GM19023 (cell line): ENCODE results near the gene SCN2B.

Source experiments
- ATAC-seq: cut with Tn5 transposase; IDR thresholded peaks from one replicate; pipeline ENCODE4 v1.9.1; 2021; ENCODE audit warnings: mild to moderate bottlenecking, moderate library complexity; ENCODE audit not compliant: unreplicated experiment

Gene SCN2B

DNA sequence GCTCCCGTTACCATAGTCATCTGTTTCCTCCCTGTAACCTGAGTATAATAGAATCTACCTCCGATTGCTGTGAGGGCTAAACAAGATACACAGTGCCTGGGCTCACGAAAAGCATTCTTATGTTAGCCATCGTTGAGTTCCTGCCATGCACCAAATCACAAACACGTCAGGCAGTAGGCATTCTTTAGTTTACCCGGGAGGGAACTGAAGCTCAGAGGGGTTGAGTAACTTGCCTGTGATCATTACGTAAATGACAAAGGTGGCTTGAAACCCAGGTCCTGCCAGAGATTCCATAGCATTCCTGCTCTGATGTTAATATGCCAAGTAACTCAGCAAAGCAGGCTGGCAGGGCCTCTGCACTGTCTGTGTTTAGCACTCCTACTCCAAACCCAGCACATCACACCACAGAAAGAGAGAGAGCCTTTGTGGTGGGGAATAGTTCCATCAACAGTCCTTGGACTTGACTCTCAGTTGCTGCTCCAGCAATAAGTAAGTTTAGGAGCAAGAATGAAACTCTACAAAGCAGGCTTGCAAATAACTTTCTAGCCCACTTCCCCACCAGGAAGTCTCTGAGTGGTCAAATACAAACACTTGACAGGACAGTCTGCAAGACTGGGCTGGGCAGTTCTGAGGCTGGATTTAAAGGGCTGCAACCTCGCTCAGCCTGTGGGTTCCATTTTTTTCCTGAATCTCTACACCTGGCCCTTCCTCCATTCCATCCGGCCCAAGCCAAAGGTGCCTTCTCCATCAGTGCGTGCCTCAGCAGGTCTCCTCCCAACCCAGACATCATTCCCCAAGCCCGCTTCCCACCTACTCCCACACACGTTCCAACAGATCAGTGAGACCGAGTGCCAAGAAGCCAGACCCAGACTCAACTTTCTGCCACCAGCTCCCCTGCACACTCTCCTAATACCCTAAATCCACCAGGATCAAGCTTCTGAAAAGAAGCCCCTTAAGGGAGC is 1.1 kb downstream of the SCN2B start:
- ATAC-seq: no peak

DNA sequence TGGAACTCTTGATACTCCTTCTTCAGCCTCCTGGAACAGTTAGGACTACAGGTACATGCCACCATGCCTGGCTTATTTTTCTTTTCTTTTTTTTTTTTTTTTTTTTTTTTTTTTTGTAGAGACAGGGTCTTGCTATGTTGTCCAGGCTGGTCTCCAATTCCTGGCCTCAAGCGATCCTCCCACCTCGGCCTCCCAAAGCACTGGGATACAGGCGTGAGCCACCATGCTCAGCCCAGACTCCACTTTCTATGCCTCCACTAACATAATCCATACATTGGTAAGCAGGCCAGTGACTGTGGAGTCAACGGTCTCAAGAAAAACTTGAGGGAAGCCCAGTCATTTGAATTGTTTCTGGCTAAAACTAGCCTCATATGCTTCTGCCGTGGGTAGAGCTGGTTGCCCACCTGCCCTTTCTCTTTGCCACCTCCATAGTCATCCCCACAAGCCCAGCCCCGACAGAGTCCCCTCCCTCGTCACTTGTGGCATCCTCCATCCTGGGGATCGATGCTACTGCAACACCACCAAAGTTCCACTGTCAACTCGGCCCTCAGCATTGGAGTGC is 2.4 kb downstream of the SCN2B start:
- ATAC-seq: no peak

DNA sequence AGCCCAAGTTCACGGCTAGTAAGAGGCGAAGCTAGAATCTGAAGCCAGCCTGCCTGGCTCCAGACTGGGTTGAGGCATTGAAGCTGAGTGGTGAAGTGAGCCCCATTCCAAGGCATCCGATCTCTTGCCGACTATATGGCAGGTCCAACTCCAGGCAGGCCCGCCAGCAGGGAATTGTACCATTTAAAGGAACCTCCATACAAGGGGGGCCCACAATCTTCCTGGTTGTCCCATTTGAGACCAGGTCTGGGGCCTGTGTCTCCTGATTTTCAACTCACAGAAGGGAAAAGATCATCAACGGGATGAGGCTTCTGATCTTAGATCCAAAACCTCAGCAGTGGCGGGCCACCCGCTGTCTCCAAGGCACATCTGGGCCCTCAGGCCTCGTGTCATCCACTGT is 4.1 kb downstream of the SCN2B start:
- ATAC-seq: no peak

DNA sequence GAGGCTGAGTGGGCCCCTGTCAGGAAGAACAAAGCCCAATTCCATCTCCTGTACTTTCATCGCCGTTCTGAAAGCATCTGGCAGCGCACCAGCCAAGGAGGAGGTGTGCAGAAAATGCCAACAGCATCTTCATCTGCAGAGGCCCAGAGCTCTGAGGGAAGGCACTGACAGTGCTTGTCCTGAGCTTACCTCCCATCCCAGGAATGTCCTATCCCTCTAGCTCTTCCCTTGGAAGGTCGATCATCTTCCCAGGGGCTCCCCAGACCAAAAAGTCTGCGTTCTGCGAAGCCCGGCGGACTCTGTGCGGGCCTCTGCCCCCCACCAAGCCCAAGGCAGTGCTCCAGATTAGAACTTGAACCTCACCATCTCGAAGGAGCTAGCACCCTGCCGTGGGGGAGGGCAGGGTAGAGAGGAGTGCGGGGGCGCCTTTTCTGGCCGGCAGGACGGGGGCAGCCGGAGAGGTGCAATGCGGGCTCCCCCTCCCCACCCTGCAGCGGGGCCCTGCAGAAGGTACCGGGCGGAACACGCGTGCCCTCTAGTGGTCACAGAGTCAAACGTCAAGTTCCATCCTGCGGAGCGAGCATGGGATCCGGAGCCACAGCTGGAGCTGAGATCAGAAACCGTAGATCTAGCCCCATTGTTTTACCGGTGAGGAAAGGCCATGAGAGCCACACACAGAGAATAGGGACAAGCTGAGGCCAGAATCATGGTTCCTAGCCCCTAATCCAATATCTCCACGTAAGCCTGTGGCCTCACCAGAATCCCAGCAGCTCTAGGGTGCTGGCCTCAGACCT is 5.0 kb downstream of the SCN2B start:
- ATAC-seq: no peak

DNA sequence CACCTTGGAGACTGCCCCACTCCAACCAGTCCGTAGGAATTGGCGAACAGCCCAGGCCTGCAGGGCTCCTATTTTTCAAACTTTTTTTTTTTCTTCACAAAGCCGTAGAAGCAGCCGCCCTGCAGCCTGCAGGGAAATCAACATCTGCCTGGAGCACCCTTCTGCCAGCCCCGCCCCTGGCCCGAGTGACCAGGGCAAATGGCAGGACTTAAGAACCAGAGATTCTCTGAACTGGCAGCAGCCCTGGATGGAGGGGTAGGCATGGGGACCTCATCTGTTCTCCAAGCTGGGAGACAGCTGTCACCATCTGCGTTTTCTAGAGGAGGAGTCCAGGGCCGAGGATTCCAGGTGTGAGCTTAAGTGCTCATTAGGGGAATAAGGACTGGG is 5.6 kb downstream of the SCN2B start:
- ATAC-seq: no peak

DNA sequence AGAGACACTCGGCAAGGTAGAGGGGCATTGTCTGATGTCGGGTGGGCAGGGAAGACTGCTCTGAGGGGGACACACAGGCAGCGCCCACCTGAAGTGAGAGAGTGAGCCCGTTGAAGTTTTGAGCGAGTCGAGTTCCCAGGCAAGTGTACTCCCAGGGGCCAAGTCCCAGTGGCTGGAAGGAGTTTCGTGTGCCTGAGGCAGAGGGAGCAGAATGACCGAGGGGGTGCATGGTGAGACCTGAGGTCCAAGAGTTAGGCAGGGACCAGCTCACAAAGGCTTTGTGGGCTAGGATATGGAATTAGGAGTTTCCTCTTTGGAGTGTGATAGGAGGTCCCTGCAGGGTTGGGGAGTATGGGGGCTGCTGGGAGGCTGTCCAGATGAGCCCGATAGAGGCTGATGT is 6.2 kb downstream of the SCN2B start:
- ATAC-seq: no peak

DNA sequence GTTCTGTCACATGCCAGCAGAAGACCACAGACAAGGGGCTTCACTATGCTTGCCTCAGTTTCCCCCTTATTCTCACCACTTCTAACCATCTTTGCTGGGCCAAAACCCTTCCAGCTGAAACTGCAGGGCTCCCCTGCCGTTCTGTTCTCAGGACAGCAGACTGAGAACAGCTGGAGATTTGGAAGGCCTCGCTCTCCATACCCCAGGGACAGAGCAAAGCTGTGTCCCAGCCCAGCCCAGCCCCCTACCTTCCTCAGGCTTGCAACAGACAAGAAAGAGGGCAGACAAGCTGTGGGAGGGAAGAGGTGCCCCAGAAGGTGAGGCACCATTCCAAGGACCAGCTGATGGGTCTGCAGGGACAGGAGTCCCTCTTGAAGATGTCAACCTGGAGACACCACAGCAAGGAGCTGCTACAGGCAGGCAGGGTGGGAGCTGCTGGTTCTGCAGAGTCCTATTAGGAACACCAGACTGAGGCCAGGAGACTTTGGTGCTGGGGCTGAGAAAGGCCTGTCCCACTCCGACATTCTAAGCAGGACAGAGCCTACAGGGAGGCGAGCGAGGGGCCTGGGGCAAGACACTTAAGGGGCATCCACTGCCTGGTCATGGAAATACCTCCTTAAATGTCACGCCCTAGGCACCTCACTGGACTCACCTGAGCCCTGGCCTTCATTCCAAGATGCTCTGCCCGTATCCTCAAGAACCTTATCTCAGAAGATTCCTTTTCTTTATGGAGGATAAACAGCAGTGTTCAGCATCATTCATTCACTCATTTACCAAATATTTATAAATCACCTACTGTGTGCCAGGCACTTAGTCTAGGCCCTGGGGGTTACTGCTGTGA is 6.9 kb downstream of the SCN2B start:
- no peak for ATAC-seq

DNA sequence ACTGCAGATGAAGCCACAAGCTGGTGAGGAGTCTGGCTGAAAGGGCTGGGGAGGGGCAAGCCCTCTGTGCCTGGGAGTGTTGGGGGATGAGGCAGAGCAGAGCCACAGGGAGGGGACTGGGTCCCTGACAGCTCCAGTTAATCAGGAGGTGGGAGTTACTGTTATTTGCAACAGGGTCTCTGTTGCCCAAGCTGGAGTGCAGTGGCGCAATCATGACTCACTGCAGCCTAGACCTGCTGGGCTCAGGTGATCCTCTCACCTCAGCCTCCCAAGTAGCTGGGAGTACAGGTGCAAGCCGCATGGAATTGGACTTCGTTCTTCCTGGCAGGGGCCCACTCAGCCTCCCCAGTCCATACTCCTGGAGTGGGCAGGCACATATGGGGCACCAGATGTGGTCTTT is 7.7 kb downstream of the SCN2B start:
- no peak for ATAC-seq

DNA sequence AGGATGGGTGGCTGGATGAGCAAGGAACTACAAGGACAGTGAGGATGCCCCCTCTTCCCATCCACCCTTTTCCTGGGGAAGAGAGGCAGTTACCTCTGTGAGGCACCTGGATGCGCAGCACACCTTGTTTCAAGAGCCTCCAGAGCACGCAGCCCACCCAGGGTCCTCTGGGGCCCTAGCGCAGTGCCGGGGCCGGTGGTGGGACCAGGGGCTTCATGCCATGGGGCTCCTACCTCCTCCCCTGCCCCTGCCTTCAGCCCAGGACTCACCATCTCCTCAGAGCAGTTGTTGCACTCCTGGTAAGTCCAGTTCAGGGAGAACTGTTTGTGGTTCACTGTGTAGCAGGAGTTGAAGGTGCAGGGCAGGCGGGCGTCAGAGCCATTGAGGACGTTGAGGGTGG is 8.1 kb downstream of the SCN2B start:
- ATAC-seq: no peak

DNA sequence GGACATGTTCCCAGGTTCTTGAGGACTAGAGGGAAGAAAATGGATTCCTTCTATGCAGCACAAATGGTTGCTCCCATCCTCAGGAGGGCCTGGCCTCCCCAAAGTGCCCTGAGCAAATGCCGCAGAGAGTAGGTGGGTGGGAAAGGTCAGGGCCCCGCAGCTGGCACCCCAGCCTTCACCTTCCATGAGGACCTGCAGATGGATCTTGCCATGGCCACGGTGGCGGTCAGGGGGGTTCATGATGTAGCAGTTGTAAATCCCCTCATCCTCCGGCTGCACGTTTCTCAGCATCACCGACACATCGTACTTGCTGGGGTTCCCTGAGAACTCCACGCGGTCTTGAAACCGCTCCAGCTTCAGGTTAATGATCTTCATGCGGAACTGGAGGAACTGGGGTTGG is 8.5 kb downstream of the SCN2B start:
- no peak for ATAC-seq

DNA sequence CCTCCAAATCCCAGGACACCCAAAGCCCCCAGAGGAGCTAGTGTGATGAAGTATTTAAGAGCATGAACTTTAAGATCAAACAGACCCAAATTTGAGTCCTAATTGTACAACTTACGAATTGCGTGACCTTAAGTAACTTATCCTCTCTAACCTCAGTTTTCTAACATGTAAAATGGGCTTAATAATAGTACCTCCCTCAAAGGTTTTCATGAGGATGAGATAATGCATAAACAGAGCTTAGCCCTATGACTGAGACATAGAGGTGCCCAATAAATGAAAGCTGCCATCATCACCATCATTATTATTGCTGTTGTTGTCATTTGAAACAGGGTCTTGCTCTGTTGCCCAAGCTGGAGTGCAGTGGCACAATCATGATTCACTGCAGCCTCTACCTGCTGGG is 9.2 kb downstream of the SCN2B start:
- no peak for ATAC-seq

DNA sequence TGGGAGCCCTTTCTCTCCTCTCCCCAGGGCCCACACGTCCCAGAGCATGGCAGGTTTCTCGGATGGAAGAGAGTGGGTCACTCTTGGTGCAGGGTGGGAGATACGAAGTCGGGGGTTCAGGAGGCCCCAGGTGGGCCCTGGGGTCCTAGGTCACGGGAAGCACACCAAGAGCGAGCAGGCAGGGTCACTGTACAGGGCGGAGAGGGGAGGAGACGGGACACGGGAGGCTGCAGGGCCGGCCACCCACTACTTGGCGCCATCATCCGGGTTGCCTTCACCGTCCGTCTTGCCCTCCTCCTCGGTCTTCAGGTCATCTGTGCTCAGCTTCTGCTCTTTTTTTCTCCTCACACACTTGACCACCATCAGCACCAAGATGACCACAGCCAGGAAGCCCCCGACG is 9.8 kb downstream of the SCN2B start:
- no peak for ATAC-seq

DNA sequence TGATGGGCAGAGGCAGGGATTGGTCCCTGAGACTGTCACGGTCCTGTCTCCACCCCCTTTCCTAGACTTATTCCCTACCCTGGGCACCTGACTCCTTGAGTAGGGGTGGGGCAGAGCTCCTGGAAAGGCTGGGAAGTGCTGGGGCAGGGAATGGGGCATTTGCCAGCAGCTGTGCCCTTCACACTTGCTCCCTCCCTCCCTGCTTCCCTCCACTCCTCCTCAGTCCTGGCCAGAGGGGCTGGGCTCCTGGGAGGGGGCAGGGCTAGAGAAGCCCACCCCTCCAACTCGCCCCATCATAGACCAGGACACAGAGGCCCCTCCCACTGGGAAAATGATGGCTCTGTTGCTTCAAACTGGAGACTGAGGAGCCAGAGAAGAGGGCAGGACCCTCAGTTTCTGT is 11.6 kb downstream of the SCN2B start:
- ATAC-seq: no peak

DNA sequence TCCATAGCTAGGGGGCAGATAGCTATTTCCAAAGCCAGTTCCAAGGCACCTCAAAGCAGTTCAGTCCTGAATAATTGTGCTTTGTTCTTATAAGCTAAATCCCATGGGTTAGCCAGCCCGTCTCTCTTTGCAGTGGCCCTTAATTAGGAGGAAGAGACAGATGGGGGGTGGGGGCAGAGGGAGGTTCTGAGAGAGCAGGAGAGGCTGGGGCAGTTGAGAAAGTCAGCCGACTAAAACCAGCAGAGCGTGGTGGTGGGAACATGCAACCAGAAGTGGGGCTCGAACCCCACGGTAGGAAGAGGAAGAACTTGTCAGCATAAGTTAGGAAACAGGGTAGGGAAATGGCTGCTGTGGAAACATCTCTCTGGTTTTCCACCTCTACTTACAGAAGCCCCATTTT is 12.9 kb downstream of the SCN2B start:
- no peak for ATAC-seq

DNA sequence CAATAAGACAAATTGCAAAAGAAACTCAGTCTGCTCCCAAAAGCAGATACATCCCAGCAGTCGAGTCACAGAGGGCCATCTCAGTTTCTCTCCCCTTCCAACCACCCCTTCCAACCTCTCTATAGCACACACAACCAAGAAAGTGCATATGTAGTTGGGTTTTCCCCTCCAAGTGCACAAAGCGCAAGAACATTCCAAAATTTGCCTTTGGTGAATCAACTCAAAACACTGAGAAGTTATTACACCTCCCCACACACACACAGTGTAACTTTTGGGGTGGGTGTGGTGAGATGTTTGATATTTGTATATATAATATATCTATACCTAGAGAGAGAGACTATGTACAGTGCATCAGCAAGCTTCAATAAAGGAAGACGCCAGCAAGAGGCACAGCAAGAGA is 13.6 kb downstream of the SCN2B start:
- ATAC-seq: no peak

DNA sequence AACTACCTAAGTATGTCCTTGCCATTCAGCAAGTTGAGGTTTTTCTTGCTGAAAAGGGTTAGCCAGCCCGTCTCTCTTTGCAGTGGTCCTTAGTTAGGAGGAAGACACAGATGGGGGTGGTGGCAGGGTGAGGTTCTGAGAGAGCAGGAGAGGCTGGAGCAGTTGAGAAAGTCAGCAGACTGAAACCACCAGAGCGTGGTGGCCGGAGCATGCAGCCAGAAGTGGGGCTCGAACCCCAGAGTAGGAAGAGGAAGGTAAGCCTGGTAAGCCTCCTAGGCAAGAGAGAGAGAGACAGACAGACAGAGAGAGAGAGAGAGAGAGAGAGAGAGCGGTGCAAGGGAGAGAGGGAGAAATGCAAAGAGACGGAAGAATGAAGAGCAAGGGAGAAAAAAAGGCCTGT is 14.7 kb downstream of the SCN2B start:
- no peak for ATAC-seq

DNA sequence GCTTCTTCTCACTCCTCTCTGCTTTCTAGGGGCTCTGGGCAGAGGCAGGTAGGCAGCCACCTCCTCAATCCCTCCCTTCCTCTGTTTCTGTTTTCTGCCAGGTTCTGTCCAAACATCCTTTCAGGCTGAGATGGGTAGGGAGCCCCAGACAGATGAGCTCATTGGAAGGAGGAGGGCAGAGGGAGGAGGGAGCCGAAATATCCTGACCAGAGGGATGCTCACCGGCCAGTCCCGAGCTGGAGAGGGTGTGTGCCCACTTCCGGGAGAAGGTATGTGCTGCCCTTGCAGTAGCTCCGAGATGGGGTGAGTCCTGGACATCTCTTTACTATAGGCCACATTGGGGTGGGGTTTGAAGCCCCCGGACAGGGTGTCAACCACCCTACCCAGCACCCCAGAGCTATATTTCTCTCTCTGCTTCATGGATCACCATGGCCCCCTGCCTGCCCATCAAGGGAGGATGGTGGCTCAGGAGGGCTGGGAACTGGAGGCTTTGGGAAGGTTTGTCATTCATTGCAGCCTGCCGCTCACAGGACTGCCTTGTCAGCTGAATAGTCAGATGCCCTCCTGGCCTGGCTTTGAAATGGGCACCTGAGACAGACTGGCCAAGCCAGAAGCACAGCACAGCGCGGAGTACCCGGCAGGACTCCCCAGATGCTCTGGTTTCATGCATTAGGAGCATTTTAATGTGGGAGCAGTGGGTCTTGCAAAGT is 19.1 kb downstream of the SCN2B start:
- ATAC-seq: no peak

DNA sequence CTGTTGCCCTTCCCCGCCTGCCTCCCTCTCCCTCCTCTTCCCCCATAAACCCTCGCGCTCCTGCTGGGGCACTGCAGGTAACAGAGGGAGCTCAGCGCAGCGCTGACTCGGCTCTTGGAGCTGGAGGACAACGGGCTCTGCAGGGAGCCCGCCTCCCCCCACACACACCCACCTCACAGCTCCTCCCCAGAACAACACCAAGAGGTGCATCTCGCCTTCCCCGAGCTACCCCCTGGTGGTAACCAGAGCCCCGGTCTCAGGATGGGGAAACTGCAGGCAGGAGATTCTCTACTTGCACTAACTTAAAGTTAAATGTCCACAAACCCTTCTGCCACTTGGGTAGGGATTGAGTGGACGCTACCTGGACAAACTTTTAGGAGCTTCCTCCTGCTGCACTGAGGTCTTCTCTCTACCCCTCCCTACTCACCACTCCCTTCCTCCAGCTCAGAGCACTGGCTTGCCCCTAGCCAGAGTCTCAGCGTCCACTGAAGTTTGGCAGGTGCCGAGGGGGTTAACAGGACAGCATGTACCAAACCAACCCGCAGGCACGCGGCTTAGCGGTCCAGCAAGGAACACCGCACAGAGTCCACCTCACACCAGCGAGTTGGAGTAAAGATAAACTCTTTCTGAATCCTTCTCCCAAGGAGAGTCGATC is 19.8 kb downstream of the SCN2B start:
- ATAC-seq: no peak

DNA sequence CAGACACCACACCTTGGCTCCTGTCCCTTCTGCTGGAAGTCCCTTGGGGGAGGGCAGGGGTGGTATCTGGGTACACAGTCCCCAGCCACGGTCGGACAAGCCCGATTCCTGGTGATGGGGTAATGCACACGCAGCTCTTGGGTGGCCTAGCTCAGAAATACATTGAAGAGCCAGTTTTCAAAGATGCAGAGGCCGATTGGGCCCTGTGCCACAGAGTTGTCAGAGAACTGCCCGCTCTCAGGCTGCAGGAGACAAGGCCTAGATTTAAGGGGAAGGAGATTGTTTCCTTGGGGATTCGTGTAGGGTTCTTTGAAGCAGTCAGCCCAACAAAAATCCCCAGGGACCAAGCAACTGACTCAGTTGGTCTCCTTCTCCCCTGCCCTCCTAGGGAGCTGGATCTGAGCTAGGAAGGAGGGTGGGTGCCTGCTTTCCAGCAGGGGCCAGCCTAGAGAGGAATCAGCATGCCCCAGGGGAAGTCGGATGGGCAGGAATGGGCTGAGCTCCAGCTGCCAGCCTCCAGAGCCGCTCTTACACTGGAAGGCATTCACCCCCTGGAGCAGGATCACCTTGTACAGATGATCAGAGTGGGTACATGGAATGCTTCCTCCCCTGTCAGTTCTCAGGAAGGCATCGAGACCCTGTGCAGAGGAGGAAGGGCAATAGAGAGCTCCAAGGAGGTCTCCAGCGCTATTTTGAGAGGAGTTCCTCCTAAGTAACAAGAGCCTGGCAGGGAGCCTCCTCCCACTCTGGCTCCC is 20.5 kb downstream of the SCN2B start:
- no peak for ATAC-seq
